Omental fat pad (tissue), 4 donors: Measurements from ENCODE around the gene UBN2. TPM values are rescaled to one million over a fixed set of nuclear protein-coding genes. Genes with fewer than 3 reads are reported as not detected.

Experiments used
- ATAC-seq: fragments of 150-250 bp; one replicate; pipeline ENCODE4 v1.9.1; 2016; ENCODE audit warnings: mild to moderate bottlenecking, moderate library complexity; ENCODE audit not compliant: low FRiP score
- DNase-seq: peaks from one replicate; pipeline ENCODE4 v3.0.0-alpha.2; 2019; ENCODE audit warnings: low spot score
- total RNA-seq, 4 donors: library from RNA; depleted of rRNA; stranded (reverse); fragments of >200 nt; gene quantifications; one replicate each; pipeline ENCODE4 v1.1.0, GENCODE V29; 2016
- TF ChIP-seq, protein P1 (sequence below), 3 donors: fragments of 450-650 bp; IDR thresholded peaks; one replicate each; pipeline ENCODE4 v1.5.1; 2016 to 2017; ENCODE audit warnings: antibody characterized with exemption in 3 of 3, mild to moderate bottlenecking in 3 of 3, moderate library complexity in 2 of 3

The UBN2 gene
- total RNA-seq, 4 donors from 2014 or later = 7.8 to 18.0 (median 9.8) TPM

DNA sequence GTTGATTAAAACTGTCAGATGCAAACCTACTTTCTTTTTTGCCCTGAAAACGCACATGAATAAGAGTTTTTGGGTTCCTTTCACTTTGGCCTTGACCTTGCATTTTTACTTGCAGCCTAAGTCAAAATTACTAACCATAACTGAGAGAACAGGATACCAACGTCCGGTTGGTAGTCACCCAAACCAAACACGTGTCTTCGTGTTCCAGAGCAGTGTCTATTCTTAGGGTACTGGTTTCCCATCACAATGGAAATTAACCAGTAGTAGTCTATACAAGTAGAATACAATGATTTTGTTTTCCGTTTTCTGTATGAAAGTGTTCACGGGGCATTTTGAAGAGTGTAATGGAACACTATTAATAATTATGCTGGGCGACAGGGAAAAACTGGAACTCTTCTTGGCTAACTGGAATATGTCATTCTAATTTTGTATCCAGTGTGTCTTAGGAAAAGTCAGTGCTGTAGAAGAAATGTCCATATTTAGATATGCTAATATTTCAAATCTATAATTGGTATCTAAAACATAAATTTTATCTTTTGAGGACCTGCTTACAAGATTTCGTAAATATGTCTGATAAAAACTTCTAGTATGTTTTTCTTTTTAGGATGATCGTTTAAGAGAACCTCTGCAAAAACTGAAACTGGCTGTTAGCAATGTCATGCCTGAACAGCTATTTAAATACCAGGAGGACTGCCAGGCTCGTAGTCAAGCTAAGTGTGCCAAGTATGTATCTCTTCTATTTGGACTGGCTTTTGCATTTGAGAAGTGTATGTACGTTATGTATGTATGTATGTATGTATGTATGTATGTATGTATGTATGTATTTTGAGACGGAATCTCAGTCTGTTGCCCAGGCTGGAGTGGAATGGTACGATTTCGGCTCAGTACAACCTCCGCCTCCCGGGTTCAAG lies 40.9 kb downstream of the UBN2 start:
- DNase-seq (no peak), ATAC-seq (no peak)
- TF ChIP-seq, protein P1, sequence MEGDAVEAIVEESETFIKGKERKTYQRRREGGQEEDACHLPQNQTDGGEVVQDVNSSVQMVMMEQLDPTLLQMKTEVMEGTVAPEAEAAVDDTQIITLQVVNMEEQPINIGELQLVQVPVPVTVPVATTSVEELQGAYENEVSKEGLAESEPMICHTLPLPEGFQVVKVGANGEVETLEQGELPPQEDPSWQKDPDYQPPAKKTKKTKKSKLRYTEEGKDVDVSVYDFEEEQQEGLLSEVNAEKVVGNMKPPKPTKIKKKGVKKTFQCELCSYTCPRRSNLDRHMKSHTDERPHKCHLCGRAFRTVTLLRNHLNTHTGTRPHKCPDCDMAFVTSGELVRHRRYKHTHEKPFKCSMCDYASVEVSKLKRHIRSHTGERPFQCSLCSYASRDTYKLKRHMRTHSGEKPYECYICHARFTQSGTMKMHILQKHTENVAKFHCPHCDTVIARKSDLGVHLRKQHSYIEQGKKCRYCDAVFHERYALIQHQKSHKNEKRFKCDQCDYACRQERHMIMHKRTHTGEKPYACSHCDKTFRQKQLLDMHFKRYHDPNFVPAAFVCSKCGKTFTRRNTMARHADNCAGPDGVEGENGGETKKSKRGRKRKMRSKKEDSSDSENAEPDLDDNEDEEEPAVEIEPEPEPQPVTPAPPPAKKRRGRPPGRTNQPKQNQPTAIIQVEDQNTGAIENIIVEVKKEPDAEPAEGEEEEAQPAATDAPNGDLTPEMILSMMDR (IDR thresholded peaks at IDR 0.05) = no peak

DNA sequence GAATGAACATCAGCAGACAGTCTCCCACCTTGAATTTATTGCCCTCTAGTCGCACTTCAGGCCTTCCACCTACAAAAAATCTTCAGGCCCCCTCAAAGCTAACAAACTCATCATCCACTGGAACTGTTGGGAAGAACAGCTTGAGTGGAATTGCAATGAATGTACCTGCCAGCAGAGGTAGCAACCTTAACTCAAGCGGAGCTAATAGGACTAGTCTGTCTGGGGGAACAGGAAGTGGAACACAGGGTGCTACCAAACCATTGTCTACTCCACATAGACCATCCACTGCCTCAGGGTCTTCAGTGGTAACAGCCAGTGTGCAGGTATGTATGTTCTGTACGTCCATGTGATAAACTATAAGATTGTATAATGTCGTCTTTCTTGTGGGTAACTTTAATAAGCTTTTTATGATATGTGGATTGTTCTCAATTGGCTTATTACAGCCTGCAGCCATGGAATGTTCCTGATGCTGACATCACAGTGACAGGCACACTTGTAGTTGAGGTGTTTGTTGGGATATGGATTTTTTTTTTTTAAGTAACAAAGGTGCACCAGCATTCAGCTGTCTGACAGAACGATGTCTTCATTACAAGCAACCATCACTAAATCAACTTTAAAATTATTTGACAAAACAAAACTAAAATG lies 53.3 kb downstream of the UBN2 start:
- TF ChIP-seq, protein P1 (IDR thresholded peaks at IDR 0.05) = no peak
- ATAC-seq (no peak), DNase-seq (no peak)

DNA sequence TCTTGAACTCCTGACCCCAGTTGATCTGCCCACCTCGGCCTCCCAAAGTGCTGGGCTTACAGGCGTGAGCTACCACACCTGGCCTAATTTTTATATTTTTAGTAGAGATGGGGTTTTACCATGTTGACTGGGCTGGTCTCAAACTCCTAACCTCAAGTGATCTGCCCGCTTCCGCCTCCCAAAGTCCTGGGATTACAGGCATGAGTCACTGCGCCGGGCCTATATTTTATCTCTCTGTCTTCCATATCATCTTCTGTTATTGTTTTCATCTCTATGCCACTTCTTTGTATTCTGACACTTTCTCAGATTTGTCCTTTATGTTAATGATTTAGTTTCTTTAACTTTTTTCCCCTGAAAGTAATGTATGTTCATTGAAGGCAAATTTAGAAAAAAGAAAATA lies 55.1 kb downstream of the UBN2 start:
- TF ChIP-seq, protein P1 (IDR thresholded peaks at IDR 0.05) = no peak
- no peak for DNase-seq
- no peak for ATAC-seq

DNA sequence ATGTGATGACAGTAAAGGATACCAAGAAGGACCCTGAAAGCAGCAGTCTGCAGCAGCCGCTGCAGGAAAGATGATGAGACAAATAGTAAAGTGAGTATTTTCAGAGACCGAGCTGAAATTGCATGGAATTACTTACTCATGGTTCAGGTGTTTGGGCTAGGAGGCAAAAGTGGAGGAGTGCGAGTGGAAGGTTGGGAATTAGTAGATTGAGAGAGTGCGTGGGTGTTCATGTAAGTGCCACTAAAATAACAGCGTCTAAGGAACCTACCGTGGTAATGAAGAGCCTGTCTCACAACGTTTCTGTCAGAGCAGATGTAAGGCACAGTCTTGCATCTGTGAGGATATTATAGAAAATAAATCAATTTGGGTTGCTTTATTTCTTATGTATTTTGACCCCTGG lies 61.8 kb downstream of the UBN2 start:
- no peak for ATAC-seq
- TF ChIP-seq, protein P1 (IDR thresholded peaks at IDR 0.05) = no peak
- no peak for DNase-seq

DNA sequence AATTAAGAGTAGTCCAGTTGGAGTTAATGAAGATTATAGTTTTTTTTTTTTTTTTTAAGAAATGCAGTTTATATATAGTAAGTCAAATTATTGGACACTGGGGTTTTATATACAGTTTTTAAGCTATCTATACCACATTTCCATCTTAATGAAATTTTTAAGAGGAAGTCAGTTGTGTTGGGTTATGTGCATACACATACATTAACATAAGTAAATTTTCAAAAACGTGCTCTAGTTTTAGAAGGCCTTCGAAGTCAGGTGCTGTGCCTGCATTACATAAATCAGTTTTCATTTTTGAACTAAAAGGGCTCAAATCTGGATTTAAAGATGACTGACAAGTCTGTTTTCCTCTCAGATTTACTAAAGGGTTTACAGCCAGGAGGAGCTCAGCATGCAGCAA lies 62.5 kb downstream of the UBN2 start:
- DNase-seq (no peak), ATAC-seq (no peak)
- TF ChIP-seq, protein P1 (IDR thresholded peaks at IDR 0.05) = no peak

DNA sequence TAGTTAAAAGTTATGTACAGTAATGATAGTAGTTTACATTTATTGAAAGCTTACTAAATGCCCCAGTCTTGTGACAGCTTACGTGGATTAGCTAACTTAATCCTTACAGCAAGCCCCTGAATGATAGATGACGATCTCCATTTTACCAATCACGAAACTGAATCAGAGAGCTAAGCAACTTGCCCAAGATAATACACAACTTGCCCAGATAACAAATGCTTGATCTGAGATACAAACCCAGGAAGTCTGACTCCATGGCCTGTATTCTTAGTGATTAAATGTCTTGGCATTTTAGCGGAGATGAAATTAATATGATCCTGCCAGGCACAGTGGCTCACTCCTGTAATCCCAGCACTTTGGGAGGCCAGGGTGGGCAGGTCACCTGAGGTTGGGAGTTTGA lies 63.2 kb downstream of the UBN2 start:
- ATAC-seq (no peak), DNase-seq (no peak)
- TF ChIP-seq, protein P1 (IDR thresholded peaks at IDR 0.05) = no peak
